H1 (cell line): Measurements from ENCODE around the gene IFNK. TPM values are rescaled to one million over a fixed set of nuclear protein-coding genes. Genes with fewer than 3 reads are reported as not detected.

ENCODE experiments used
- BCL11A ChIP-seq, 2 experiments: IDR thresholded peaks; one replicate each; pipeline ENCODE4 v1.6.1; 2011; ENCODE audit warnings: low read depth in 2 of 2, low read length in 2 of 2, mild to moderate bottlenecking in 2 of 2
- CREB1 ChIP-seq: IDR thresholded peaks from 2 replicates; pipeline ENCODE4 v1.6.1; 2012; ENCODE audit warnings: inconsistent platforms
- GABPA ChIP-seq: IDR thresholded peaks from 2 replicates; pipeline ENCODE4 v1.6.1; 2011; ENCODE audit warnings: mild to moderate bottlenecking, low read length, moderate library complexity, borderline replicate concordance; ENCODE audit not compliant: insufficient read depth
- TAF7 ChIP-seq: optimal IDR thresholded peaks from 2 replicates; pipeline ENCODE3; 2011; ENCODE audit warnings: low read depth, mild to moderate bottlenecking, inconsistent platforms, low read length, moderate library complexity, borderline replicate concordance
- polyA plus RNA-seq, 7 experiments: library from polyadenylated mRNA; depleted of rRNA in 3 of 7; stranded (reverse) in 5 of 7; unstranded in 2 of 7; fragments of >200 nt in 5 of 7; fragments of 200-250 nt in 2 of 7; gene quantifications; 1 replicate in 5 of 7; 2 replicates in 1 of 7; 4 replicates in 1 of 7; pipeline versions ENCODE4 v1.2.1 to v1.2.3, GENCODE V29; 2011 to 2013; ENCODE audit warnings: missing spikeins in 2 of 7, mixed read lengths in 2 of 7
- total RNA-seq: library from RNA; stranded (reverse); fragmentation: NEBNext Ultra II Directional; extraction: Animal tissue kit (Norgen Biotek cat#: 25700); gene quantifications from 2 replicates; pipeline ENCODE4 v1.2.1, GENCODE V29; 2021

IFNK gene
- total and polyA plus RNA-seq, 2 of the 8 experiments (the other 6 are each of a cell fraction or from before 2014, with no cell fraction given), result not detected

DNA sequence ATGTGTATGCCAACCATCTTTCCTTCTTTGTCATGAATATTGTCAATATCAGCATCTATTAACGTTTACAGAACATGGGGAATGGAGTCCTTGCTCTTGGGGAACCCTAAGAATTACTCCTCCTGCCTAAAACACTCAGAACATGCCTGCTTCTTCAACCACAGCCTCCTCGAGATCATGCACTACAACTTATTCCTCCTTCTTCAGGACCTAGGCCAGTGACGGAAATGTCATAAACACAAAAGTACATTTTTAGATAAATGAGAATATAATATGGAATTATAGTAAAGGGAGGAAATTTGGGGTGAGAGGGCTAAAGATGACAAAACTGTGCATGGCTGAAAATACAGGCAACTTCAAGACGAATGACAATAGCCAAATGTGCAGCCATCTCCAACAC, 3.1 kb upstream of the IFNK start (continued):
- TF ChIP-seq TAF7, result no peak
- no peak for TF ChIP-seq GABPA
- TF ChIP-seq CREB1, result no peak
- no peak for TF ChIP-seq BCL11A (IDR thresholded peaks at IDR 0.05; ENCODE audit: low read depth in 2 of 2, low read length in 2 of 2)
- TF ChIP-seq, all 59 proteins: peak for 0
